ENCODE measurements around the gene MDM4.

Gene MDM4

DNA sequence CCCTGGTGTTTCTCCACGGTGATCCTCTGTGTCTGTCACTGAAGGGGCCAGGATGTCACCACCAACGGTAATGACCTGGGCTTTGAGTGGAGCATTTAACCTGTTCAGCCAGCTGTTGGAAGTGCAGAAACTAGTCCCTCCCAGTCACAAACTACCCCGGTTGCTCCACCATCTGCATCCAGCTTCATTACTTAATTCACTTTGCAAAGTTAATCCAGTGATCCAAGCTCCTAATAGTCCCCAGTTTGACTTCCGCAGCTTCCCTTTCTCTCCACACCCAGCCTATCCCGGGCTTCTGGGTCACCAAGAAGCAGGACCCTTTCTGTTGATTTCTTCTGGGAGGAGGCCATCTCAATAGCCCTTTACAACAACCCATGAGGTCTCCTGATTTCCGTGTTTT, 63.5 kb downstream of the MDM4 start:
- H3K9me3 ChIP-seq (ENCODE audit: control insufficient read depth, insufficient read depth, low read length): no peaks in the 10 kb centered on the region
- H3K9ac ChIP-seq (ENCODE audit: low read depth, low read length): no peak overlapping the region
- no peaks in the 10 kb centered on the region for H3K36me3 ChIP-seq (ENCODE audit: insufficient read depth, low read length)
- peaks cover 30% of the 10 kb centered on the region for H3K4me1 ChIP-seq (ENCODE audit: insufficient read depth, low read length)

- H3K9me3 ChIP-seq (ENCODE audit: control insufficient read depth, insufficient read depth, low read length): no peaks in the 10 kb centered on the region
- H3K4me1 ChIP-seq (ENCODE audit: insufficient read depth, low read length): peaks cover 27% of the 10 kb centered on the region
- H3K9ac ChIP-seq (ENCODE audit: low read depth, low read length): no peak overlapping the region
- H3K36me3 ChIP-seq (ENCODE audit: insufficient read depth, low read length): no peaks in the 10 kb centered on the region
Measured at GRCh38 chr1:204580862-204581261, 64.7 kb downstream of the MDM4 start.

DNA sequence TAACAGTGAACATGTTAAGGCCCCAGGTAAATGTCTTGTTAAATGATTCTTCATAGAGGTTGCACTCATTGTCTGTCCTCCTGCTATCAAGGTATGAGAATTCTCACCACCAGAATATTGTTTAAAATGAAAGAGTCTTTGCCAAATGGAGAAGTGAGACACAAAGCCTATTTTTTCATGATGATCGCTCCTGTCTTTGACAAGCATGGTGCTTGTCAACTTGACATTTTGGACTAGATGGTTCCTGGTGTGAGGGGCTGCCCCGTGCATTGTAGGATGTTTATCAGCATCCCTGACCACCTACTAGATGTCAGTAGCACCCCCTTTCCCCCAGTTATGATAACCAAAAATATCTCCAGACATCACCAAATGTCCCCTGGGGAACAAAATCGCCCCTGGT, 65.6 kb downstream of the MDM4 start:
- Histone ChIP-seq H3K4me1 (ENCODE audit: insufficient read depth, low read length) (peaks cover 18% of the 10 kb centered on the region), H3K36me3 (ENCODE audit: insufficient read depth, low read length) (no peaks in the 10 kb centered on the region), H3K9ac (ENCODE audit: low read depth, low read length) (no peak overlapping the region), H3K9me3 (ENCODE audit: control insufficient read depth, insufficient read depth, low read length) (no peaks in the 10 kb centered on the region)

DNA sequence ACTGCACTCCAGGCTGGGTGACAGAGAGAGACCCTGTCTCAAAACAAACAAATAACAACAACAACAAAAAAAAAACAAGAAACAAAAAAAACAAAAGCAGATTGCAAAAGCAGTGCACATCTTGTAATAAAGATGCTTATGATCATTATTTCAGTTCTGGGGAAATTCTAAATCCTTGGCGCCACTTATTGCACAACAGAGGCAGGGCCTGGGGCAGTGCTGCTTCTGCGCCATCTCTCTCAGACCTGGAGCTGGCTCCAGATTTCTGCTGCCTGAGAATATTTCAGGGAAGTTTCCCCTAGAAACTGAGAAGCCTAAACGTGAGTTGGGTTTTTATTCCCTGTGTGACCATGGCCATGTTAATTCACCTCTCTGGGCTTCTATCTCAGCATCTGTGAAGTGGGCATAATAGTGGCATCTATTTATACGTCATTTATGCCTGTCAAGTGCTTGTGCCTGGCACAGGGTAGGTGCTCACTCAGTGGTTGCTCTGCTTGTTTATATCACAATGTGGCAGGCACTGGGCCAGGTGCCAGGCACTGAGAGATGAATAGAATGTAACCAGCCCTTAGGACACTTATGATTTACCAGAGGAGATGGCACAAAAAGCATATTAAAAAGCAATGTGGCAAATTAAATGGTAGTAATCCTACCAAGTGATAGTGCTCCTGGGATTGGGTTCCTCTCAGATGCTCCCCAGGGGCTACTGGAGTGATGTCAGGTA, 67.9 kb downstream of the MDM4 start:
- no peak overlapping the region for H3K9ac ChIP-seq (ENCODE audit: low read depth, low read length)
- peaks cover 9% of the 10 kb centered on the region for H3K4me1 ChIP-seq (ENCODE audit: insufficient read depth, low read length)
- H3K36me3 ChIP-seq (ENCODE audit: insufficient read depth, low read length): no peaks in the 10 kb centered on the region
- no peaks in the 10 kb centered on the region for H3K9me3 ChIP-seq (ENCODE audit: control insufficient read depth, insufficient read depth, low read length)

GRCh38 chr1:204584699-204585372, 68.6 kb downstream of the MDM4 start:
- H3K9me3 ChIP-seq (ENCODE audit: control insufficient read depth, insufficient read depth, low read length): no peaks in the 10 kb centered on the region
- no peaks in the 10 kb centered on the region for H3K36me3 ChIP-seq (ENCODE audit: insufficient read depth, low read length)
- peaks cover 9% of the 10 kb centered on the region for H3K4me1 ChIP-seq (ENCODE audit: insufficient read depth, low read length)
- no peak overlapping the region for H3K9ac ChIP-seq (ENCODE audit: low read depth, low read length)

- Histone ChIP-seq H3K9ac (ENCODE audit: low read depth, low read length) (no peak overlapping the region), H3K36me3 (ENCODE audit: insufficient read depth, low read length) (no peaks in the 10 kb centered on the region), H3K9me3 (ENCODE audit: control insufficient read depth, insufficient read depth, low read length) (no peaks in the 10 kb centered on the region), H3K4me1 (ENCODE audit: insufficient read depth, low read length) (peaks cover 9% of the 10 kb centered on the region)
Measured at GRCh38 chr1:204587621-204588020, 71.4 kb downstream of the MDM4 start.

DNA sequence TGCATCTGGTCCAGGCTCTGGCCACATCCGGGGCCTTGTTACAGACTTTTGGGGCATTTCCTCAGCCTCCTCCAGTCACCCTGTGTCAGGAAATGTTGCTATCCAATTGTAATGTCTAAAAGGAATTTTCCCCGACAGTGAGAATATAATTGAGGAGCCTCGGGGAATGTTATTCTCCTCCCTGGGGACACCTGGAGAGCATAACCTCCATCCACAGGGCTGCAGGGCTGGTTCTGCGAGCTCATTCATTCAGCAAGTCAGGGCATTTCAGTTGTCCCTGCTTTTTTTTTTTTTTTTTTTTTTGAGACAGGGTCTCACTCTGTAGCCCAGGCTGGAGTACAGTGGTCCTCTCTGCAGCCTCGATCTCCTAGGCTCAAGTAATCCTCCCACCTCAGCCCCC, 72.6 kb downstream of the MDM4 start:
- Histone ChIP-seq H3K9ac (ENCODE audit: low read depth, low read length) (no peak overlapping the region), H3K4me1 (ENCODE audit: insufficient read depth, low read length) (peaks cover 9% of the 10 kb centered on the region), H3K36me3 (ENCODE audit: insufficient read depth, low read length) (no peaks in the 10 kb centered on the region), H3K9me3 (ENCODE audit: control insufficient read depth, insufficient read depth, low read length) (no peaks in the 10 kb centered on the region)

- Histone ChIP-seq H3K36me3 (ENCODE audit: insufficient read depth, low read length) (no peaks in the 10 kb centered on the region), H3K9ac (ENCODE audit: low read depth, low read length) (no peak overlapping the region), H3K9me3 (ENCODE audit: control insufficient read depth, insufficient read depth, low read length) (no peaks in the 10 kb centered on the region), H3K4me1 (ENCODE audit: insufficient read depth, low read length) (peaks cover 9% of the 10 kb centered on the region)
Measured at GRCh38 chr1:204589409-204590038, 73.3 kb downstream of the MDM4 start.

DNA sequence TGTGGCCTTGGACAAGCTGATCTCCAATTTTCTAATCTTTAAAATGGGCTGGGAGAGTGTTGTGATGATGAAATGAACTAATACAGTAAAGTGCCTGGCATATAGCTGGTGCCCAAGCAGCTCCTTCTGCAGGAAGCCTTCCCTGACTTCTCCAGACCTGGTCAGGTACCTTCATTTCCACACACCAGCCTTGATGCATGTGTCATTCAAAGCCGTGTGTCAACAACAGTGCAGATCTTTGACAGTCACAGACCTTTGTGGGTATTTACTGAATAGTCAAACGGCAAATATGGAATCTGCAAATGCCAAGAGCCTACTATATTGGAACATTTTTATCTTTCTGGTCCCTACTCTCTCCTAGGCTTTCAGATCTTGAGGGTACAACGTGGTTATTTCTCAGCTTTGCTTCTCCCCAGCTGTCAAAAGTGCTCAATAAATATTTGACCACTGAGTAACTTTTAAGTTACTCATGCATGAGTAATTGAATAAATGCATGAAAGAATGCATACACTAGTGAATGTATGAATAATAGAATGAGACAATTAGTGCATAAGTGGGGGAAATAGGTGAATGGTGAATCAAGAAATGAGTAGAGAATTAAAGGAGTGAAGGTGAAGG, 75.4 kb downstream of the MDM4 start:
- Histone ChIP-seq H3K36me3 (ENCODE audit: insufficient read depth, low read length) (no peaks in the 10 kb centered on the region), H3K9me3 (ENCODE audit: control insufficient read depth, insufficient read depth, low read length) (no peaks in the 10 kb centered on the region), H3K4me1 (ENCODE audit: insufficient read depth, low read length) (no peaks in the 10 kb centered on the region; the same call in 1 of the 2 replicates), H3K9ac (ENCODE audit: low read depth, low read length) (no peak overlapping the region)

GRCh38 chr1:204592246-204592948, 76.2 kb downstream of the MDM4 start:
- no peaks in the 10 kb centered on the region for H3K36me3 ChIP-seq (ENCODE audit: insufficient read depth, low read length)
- no peaks in the 10 kb centered on the region; the same call in 1 of the 2 replicates for H3K4me1 ChIP-seq (ENCODE audit: insufficient read depth, low read length)
- H3K9ac ChIP-seq (ENCODE audit: low read depth, low read length): no peak overlapping the region
- H3K9me3 ChIP-seq (ENCODE audit: control insufficient read depth, insufficient read depth, low read length): no peaks in the 10 kb centered on the region

DNA sequence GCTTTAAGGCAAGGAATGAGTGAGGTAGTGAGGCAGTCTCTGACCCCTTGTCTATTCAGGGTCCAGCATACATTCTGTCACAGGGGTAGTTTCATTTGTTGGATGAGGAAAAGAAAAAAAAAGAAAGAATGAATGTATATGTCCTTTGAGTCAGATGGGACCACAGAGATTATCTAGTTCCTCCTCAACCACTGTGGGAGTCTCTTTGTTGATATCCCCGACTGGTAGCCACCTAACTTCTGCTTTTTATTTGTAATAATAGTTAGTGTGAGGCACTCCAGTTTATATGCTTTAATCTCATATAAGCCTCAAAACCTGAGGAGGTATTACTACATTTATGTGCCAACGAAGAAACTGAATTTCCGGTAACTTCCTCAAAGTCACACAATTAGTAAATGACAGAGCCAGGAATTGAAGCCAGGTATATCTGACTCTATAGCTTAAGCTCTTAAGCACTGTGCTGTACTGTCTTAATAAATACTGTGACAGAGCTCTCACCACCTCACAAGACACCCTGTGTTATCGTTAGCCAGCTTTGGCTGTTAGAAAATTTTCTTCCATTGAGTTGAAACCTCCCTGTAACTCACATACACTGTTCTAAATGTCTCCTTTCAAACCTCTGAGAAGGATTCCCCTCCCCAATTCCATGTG, 82.2 kb downstream of the MDM4 start:
- no peak overlapping the region for H3K9ac ChIP-seq (ENCODE audit: low read depth, low read length)
- no peaks in the 10 kb centered on the region for H3K9me3 ChIP-seq (ENCODE audit: control insufficient read depth, insufficient read depth, low read length)
- no peaks in the 10 kb centered on the region for H3K36me3 ChIP-seq (ENCODE audit: insufficient read depth, low read length)
- peaks cover 11% of the 10 kb centered on the region for H3K4me1 ChIP-seq (ENCODE audit: insufficient read depth, low read length)

- peaks cover 11% of the 10 kb centered on the region for H3K4me1 ChIP-seq (ENCODE audit: insufficient read depth, low read length)
- H3K9me3 ChIP-seq (ENCODE audit: control insufficient read depth, insufficient read depth, low read length): no peaks in the 10 kb centered on the region
- no peaks in the 10 kb centered on the region for H3K36me3 ChIP-seq (ENCODE audit: insufficient read depth, low read length)
- no peak overlapping the region for H3K9ac ChIP-seq (ENCODE audit: low read depth, low read length)
Measured at GRCh38 chr1:204599098-204599497, 82.9 kb downstream of the MDM4 start.

- Histone ChIP-seq H3K36me3 (ENCODE audit: insufficient read depth, low read length) (no peaks in the 10 kb centered on the region), H3K9ac (ENCODE audit: low read depth, low read length) (no peak overlapping the region), H3K9me3 (ENCODE audit: control insufficient read depth, insufficient read depth, low read length) (no peaks in the 10 kb centered on the region), H3K4me1 (ENCODE audit: insufficient read depth, low read length) (peaks cover 11% of the 10 kb centered on the region)
Measured at GRCh38 chr1:204599596-204599995, 83.4 kb downstream of the MDM4 start.

DNA sequence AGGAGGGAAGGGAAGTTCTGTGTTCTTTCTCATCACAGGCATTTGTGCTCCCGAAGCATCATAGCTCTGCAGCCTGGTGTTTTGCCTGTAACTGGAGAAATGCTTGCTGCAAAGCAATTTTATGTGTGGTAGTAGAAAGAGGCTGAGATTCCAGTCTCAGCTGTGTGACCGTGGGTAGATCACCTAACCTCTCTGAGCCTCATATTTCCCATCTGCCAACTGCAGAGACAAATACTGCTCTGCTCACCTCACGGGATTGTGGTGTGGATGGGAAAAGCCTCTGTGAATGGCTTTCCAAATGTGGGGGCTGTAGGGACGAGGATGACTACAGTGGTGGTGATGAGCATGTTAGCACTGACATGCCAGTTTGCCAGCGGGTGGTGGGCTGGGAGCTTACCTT, 84.0 kb downstream of the MDM4 start:
- Histone ChIP-seq H3K4me1 (ENCODE audit: insufficient read depth, low read length) (peaks cover 11% of the 10 kb centered on the region), H3K36me3 (ENCODE audit: insufficient read depth, low read length) (no peaks in the 10 kb centered on the region), H3K9me3 (ENCODE audit: control insufficient read depth, insufficient read depth, low read length) (no peaks in the 10 kb centered on the region), H3K9ac (ENCODE audit: low read depth, low read length) (no peak overlapping the region)

All from ES-I3 (cell line).